DND-41 (cell line): ENCODE measurements around the gene GNB1L.

ENCODE experiments used
- EZH2 ChIP-seq: IDR thresholded peaks from 3 replicates; pipeline ENCODE4 v1.6.1; 2012; ENCODE audit warnings: borderline replicate concordance, low read depth, mild to moderate bottlenecking, moderate library complexity, low read length, inconsistent platforms; ENCODE audit not compliant: severe bottlenecking
- TF ChIP-seq, protein P1 (sequence below): IDR thresholded peaks from 2 replicates; pipeline ENCODE4 v1.5.1; 2012; ENCODE audit warnings: borderline replicate concordance, low read length, moderate library complexity, mild to moderate bottlenecking; ENCODE audit not compliant: poor library complexity, severe bottlenecking; ENCODE audit errors: extremely low read depth

DNA sequence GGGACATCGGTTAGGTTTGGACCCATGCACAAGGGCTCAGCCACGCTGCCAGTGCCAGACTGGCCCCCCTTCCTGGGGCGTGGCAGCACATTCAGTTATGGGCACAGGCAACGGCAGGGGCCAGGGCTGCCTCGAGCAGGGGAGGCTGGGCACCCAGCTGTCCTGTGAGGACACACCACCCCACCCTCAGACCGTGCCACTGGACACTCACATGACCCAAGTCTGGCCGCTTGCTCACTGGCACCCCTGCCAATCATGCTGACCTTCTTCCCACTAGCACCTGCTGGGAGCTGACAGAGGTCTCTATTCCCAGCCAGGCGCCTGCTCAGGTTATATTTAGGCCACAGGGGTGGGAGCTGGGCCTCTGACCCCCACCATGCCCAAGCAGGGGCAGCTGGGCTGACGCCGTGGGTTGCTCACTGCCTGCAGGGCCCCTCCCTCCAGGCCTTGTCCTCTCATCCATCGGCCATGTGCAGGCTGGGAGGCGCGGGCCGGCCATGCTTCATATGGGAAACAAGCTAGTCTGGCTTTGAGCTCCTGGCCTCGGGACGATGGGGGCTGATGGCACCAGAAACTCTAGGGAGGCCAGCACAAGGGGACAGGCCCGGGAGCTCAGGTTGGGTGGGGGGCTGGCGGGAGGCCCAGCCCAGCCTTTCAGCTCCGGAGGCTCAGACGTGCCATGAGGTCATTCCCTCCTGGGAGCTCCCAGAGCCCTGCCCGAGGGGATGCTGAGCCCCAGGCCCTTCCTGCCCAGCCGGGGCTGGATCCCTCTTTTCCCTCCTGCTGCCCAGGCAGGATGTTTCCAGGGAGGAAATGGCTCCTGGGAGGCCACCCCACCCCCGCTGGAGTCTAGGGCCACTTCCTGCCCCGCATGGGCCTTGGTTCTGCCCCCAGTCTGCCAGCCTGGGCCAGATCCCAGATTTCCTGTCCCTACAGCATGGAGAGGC, 109.2 kb downstream of the GNB1L start:
- TF ChIP-seq EZH2, result no peak
- TF ChIP-seq, protein P1, sequence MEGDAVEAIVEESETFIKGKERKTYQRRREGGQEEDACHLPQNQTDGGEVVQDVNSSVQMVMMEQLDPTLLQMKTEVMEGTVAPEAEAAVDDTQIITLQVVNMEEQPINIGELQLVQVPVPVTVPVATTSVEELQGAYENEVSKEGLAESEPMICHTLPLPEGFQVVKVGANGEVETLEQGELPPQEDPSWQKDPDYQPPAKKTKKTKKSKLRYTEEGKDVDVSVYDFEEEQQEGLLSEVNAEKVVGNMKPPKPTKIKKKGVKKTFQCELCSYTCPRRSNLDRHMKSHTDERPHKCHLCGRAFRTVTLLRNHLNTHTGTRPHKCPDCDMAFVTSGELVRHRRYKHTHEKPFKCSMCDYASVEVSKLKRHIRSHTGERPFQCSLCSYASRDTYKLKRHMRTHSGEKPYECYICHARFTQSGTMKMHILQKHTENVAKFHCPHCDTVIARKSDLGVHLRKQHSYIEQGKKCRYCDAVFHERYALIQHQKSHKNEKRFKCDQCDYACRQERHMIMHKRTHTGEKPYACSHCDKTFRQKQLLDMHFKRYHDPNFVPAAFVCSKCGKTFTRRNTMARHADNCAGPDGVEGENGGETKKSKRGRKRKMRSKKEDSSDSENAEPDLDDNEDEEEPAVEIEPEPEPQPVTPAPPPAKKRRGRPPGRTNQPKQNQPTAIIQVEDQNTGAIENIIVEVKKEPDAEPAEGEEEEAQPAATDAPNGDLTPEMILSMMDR, result no peak
